Natural killer cell (primary cell): Measurements from ENCODE around the gene GPR176. TPM values are rescaled to one million over a fixed set of nuclear protein-coding genes. Genes with fewer than 3 reads are reported as not detected.

Source experiments
- ATAC-seq, 3 donors: fragments of 150-1000 bp in 2 of 3; fragments of 200-7000 bp in 1 of 3; cut with Tn5 transposase; 1 replicate in 1 of 3; 2 replicates in 2 of 3; pipeline ENCODE4 v1.10.0; 2021; ENCODE audit warnings: mild to moderate bottlenecking in 2 of 3, moderate library complexity in 2 of 3
- DNase-seq, 2 donors: peaks; one replicate each; pipeline versions ENCODE4 v3.0.0 to v3.0.0-alpha.2; 2013 to 2021; ENCODE audit warnings: mixed read lengths in 1 of 2
- H3K27ac ChIP-seq: one replicate; pipeline ENCODE4 v1.5.1; 2013; ENCODE audit warnings: mild to moderate bottlenecking, low read length
- H3K27me3 ChIP-seq: one replicate; pipeline ENCODE4 v1.6.1; 2013; ENCODE audit warnings: low read length; ENCODE audit not compliant: control insufficient read depth, insufficient read depth
- H3K36me3 ChIP-seq: one replicate; pipeline ENCODE4 v1.6.1; 2013; ENCODE audit warnings: low read length; ENCODE audit not compliant: control insufficient read depth, insufficient read depth
- H3K4me1 ChIP-seq: one replicate; pipeline ENCODE4 v1.6.1; 2013; ENCODE audit warnings: low read length; ENCODE audit not compliant: control insufficient read depth, insufficient read depth
- H3K4me3 ChIP-seq: one replicate; pipeline ENCODE4 v1.5.1; 2013; ENCODE audit warnings: low read length
- H3K9me3 ChIP-seq: one replicate; pipeline ENCODE4 v1.6.1; 2013; ENCODE audit warnings: low read length; ENCODE audit not compliant: control insufficient read depth, insufficient read depth
- H3K27ac Mint-ChIP-seq, 2 donors: one replicate each; pipeline ENCODE4 v1.8.0; 2022; ENCODE audit warnings: mild to moderate bottlenecking in 2 of 2, mixed read lengths in 2 of 2, moderate library complexity in 1 of 2
- H3K27me3 Mint-ChIP-seq, 2 donors: one replicate each; pipeline ENCODE4 v1.8.0; 2022; ENCODE audit warnings: low read depth in 2 of 2, mixed read lengths in 2 of 2
- H3K36me3 Mint-ChIP-seq: one replicate; pipeline ENCODE4 v1.8.0; 2022; ENCODE audit warnings: mixed read lengths
- H3K4me1 Mint-ChIP-seq, 2 donors: one replicate each; pipeline ENCODE4 v1.8.0; 2022; ENCODE audit warnings: mixed read lengths in 2 of 2
- H3K4me3 Mint-ChIP-seq: one replicate; pipeline ENCODE4 v1.8.0; 2022; ENCODE audit warnings: mild to moderate bottlenecking, moderate library complexity, mixed read lengths
- H3K9me3 Mint-ChIP-seq, 2 donors: one replicate each; pipeline ENCODE4 v1.8.0; 2022; ENCODE audit warnings: mixed read lengths in 2 of 2
- whole genome bisulfite sequencing: methylation state at CpG from one replicate; pipeline ENCODE4 v1.1.7; 2013; ENCODE audit warnings: missing lambda C conversion rate; ENCODE audit not compliant: insufficient coverage; 5-methylcytosine and 5-hydroxymethylcytosine counted together
- intact Hi-C: fragments of 100-400 bp; cut with micrococcal nuclease; formaldehyde crosslinking; loops from one replicate; pipeline ENCODE4 v1.14.2; 2022
- total RNA-seq, 4 donors: library from RNA; stranded (reverse); fragments of 120-200 nt in 1 of 4; gene quantifications; one replicate each; pipeline versions ENCODE4 v1.2.3 to v1.2.4, GENCODE V29; 2013 to 2022
- TF ChIP-seq, protein P1 (sequence below): fragments of 200-600 bp; IDR thresholded peaks from one replicate; pipeline ENCODE4 v1.8.0; 2022; ENCODE audit warnings: antibody characterized with exemption

The GPR176 gene
- total RNA-seq, 3 donors from 2014 or later (not counting 1 experiment from before 2014, with no cell fraction given) = 0.38 TPM; not detected in 2

DNA sequence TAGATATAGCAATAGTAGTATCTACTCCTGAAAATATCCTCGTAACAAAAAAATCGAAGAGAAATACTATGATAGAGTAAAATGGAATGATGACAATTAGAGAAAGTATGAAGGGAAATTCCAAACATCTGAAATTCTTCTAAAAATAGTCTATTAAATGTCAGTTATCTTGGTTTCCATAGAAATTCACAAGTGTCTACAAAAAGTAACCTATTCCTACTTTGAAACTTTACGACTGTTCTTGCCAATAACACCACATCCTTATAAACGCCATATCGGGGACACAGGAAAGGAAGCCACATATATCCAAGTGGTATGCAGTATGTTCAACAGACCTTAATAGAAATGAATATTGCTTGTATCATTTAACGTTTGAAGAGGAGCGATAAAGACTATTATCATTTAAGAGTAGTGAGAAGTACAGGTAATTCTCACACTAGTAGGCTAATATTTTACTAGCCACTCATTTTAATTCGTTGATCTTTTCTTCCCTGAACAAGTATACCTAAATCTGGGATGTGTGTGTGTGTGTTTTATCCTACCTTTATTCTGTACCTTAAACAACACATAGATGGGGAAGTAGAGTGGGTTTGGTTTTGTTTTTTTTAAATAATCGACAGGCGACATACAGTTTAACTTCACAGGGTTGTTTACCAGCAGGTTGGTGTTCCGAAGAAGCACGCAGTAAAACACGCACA is 1.2 kb downstream of the GPR176 start:
- ATAC-seq (no peak), DNase-seq (no peak)
- H3K36me3 Mint-ChIP-seq = no peaks in the 10 kb centered on the region
- intact Hi-C loops = loop anchor here (5.0 kb wide), 1 partner anchor 137 kb away; the partner anchor contains the start of gene FSIP1
- peaks cover 0 to 2% of the 10 kb centered on the region in 2 donors for H3K9me3 Mint-ChIP-seq
- Histone ChIP-seq H3K4me1 (peaks cover 18% of the 10 kb centered on the region), H3K4me3 (no peak overlapping the region), H3K36me3 (no peaks in the 10 kb centered on the region), H3K27ac (no peak overlapping the region), H3K27me3 (peaks cover 38% of the 10 kb centered on the region), H3K9me3 (no peaks in the 10 kb centered on the region)
- peak overlapping the region; percentile 51 for H3K4me3 Mint-ChIP-seq
- H3K4me1 Mint-ChIP-seq = peaks cover 6 to 7% of the 10 kb centered on the region in 2 donors
- WGBS = 36% methylated on average over 8 of the region's 13 CpGs
- TF ChIP-seq, protein P1, sequence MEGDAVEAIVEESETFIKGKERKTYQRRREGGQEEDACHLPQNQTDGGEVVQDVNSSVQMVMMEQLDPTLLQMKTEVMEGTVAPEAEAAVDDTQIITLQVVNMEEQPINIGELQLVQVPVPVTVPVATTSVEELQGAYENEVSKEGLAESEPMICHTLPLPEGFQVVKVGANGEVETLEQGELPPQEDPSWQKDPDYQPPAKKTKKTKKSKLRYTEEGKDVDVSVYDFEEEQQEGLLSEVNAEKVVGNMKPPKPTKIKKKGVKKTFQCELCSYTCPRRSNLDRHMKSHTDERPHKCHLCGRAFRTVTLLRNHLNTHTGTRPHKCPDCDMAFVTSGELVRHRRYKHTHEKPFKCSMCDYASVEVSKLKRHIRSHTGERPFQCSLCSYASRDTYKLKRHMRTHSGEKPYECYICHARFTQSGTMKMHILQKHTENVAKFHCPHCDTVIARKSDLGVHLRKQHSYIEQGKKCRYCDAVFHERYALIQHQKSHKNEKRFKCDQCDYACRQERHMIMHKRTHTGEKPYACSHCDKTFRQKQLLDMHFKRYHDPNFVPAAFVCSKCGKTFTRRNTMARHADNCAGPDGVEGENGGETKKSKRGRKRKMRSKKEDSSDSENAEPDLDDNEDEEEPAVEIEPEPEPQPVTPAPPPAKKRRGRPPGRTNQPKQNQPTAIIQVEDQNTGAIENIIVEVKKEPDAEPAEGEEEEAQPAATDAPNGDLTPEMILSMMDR = no peak
- H3K27me3 Mint-ChIP-seq = peaks cover 20 to 23% of the 10 kb centered on the region in 2 donors
- H3K27ac Mint-ChIP-seq = no peak overlapping the region

DNA sequence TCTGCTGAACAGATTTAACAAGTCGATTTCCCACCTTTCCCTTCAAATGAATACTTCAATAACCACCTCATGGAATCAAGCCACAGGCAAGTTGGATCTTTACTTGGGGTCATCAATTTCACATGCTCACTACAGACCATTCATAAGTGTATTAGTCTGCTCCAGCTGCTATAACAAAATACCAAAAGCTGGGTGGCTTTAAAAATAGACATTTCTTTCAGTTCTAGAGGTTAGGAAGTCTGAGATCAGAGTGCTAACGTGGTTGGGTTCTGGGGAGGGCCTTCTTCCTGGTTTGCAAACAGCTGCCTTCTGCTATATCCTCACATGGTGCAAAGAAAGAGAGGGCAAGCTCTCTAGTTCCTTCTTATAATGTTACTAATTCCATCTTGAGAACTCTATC is 5.1 kb downstream of the GPR176 start:
- Mint-ChIP-seq H3K36me3 (no peaks in the 10 kb centered on the region), H3K27me3 (peaks cover 22 to 25% of the 10 kb centered on the region in 2 donors), H3K4me3 (no peak overlapping the region), H3K9me3 (no peaks in the 10 kb centered on the region), H3K27ac (no peak overlapping the region), H3K4me1 (no peaks in the 10 kb centered on the region)
- ATAC-seq (no peak), DNase-seq (no peak)
- no peaks in the 10 kb centered on the region for H3K9me3 ChIP-seq
- peaks cover 8% of the 10 kb centered on the region for H3K4me1 ChIP-seq
- intact Hi-C loops = loop anchor here (5.0 kb wide), 1 partner anchor 133 kb away; the partner anchor contains the start of gene FSIP1
- H3K36me3 ChIP-seq = no peaks in the 10 kb centered on the region
- H3K27ac ChIP-seq = no peak overlapping the region
- 52% methylated on average over 2 of the region's 2 CpGs for WGBS
- H3K4me3 ChIP-seq = no peak overlapping the region
- peaks cover 26% of the 10 kb centered on the region for H3K27me3 ChIP-seq
- TF ChIP-seq, protein P1 = no peak

DNA sequence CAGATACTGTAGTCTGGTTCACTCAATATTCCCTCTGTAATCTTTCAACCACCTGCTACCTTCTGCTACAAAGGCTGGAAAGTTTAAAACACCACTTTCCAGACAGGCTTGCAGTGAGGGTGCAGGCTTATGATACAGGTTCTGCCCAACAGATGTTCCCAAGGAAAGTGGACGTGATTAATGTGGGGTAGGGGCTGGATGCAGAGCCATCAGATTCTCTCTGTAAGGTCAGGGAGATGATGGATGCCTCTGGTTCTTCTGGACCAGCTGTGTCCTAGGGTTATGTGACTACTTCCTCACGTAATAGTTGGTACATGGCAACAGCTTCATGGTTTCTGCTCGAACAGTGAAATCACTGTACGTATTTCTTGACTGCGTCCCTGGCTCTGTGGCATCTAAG is 11.1 kb downstream of the GPR176 start:
- Histone ChIP-seq H3K27me3 (peaks cover 2% of the 10 kb centered on the region), H3K9me3 (no peaks in the 10 kb centered on the region), H3K27ac (no peak overlapping the region), H3K36me3 (no peaks in the 10 kb centered on the region), H3K4me1 (no peaks in the 10 kb centered on the region), H3K4me3 (no peak overlapping the region)
- TF ChIP-seq, protein P1 = no peak
- intact Hi-C loops = no loop called here
- no peaks in the 10 kb centered on the region for H3K4me1 Mint-ChIP-seq
- H3K36me3 Mint-ChIP-seq = no peaks in the 10 kb centered on the region
- peaks cover 10 to 25% of the 10 kb centered on the region in 2 donors for H3K27me3 Mint-ChIP-seq
- H3K27ac Mint-ChIP-seq = no peak overlapping the region
- H3K4me3 Mint-ChIP-seq = no peak overlapping the region
- ATAC-seq = no peak
- no peaks in the 10 kb centered on the region for H3K9me3 Mint-ChIP-seq
- no peak for DNase-seq
- 70% methylated on average over 5 of the region's 5 CpGs for WGBS

DNA sequence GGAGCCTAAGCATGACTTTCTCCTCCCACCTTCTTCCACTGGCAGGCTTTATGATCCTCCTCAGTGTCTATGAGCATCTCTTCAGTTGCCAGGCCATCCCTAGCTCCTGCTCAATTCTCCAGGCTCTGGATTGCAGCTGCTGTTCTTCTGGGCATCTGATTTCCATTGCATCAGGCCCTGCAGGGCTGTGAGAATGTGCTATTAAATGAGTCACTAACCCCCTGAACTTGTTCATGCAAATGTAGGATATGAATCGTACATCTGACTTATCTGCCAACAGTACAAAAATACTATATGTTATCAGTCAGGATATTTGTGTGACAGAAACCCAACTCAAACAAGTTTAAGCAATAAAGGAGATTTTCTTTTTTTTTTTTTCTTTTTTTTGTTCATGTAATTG is 11.9 kb downstream of the GPR176 start:
- intact Hi-C loops = no loop called here
- TF ChIP-seq, protein P1 = no peak

More for the DNA sequence above, 11.9 kb downstream of the GPR176 start:
- no peaks in the 10 kb centered on the region for H3K4me1 Mint-ChIP-seq
- H3K4me3 ChIP-seq = no peak overlapping the region
- no peaks in the 10 kb centered on the region for H3K9me3 ChIP-seq
- no peak overlapping the region for H3K4me3 Mint-ChIP-seq
- ATAC-seq (no peak), DNase-seq (no peak)
- H3K27ac ChIP-seq = no peak overlapping the region
- no peaks in the 10 kb centered on the region for H3K36me3 Mint-ChIP-seq
- H3K36me3 ChIP-seq = no peaks in the 10 kb centered on the region
- no CpG with 5 or more reads among the region's 1 CpG for WGBS
- no peak overlapping the region for H3K27ac Mint-ChIP-seq
- H3K27me3 Mint-ChIP-seq = peaks cover 13 to 31% of the 10 kb centered on the region in 2 donors
- H3K4me1 ChIP-seq = no peaks in the 10 kb centered on the region
- no peaks in the 10 kb centered on the region for H3K9me3 Mint-ChIP-seq
- peaks cover 2% of the 10 kb centered on the region for H3K27me3 ChIP-seq
